GM19468 (cell line): ENCODE results near the gene C4orf51.
"Not testable (repeated sequence)": the region's sequence is repeated elsewhere in the genome, so short reads cannot be mapped to it uniquely, and the experiment has no call there.

Experiments
- ATAC-seq: cut with Tn5 transposase; IDR thresholded peaks from one replicate; pipeline ENCODE4 v1.9.1; 2021; ENCODE audit warnings: mild to moderate bottlenecking, moderate library complexity, moderate number of reproducible peaks; ENCODE audit not compliant: unreplicated experiment; ENCODE audit errors: extremely low read depth

C4orf51 gene

GRCh38 chr4:145679991-145680455 is at the start of gene C4orf51:
Gene C4orf51 (plus strand): TSS chr4:145680146. CDS start chr4:145680204, 58 bp downstream.
- ATAC-seq: no peak

GRCh38 chr4:145635117-145635516 is 44.8 kb upstream of the C4orf51 start:
- ATAC-seq: no peak

GRCh38 chr4:145635630-145636029 is 44.3 kb upstream of the C4orf51 start:
- no peak for ATAC-seq

- no peak for ATAC-seq
Observed at GRCh38 chr4:145639186-145639698, 40.7 kb upstream of the C4orf51 start.

- ATAC-seq: not testable (repeated sequence)
Observed at GRCh38 chr4:145640236-145640635, 39.7 kb upstream of the C4orf51 start.

GRCh38 chr4:145643295-145643694 is 36.7 kb upstream of the C4orf51 start:
- ATAC-seq: no peak

- ATAC-seq: no peak
Observed at GRCh38 chr4:145644699-145645098, 35.2 kb upstream of the C4orf51 start.

- ATAC-seq: no peak
Observed at GRCh38 chr4:145656156-145656555, 23.8 kb upstream of the C4orf51 start.

GRCh38 chr4:145660064-145660463 is 19.9 kb upstream of the C4orf51 start:
- ATAC-seq: no peak

- ATAC-seq: no peak
Observed at GRCh38 chr4:145663194-145663593, 16.8 kb upstream of the C4orf51 start.

- ATAC-seq: no peak
Observed at GRCh38 chr4:145665773-145666172, 14.2 kb upstream of the C4orf51 start.

GRCh38 chr4:145670422-145670821 is 9.5 kb upstream of the C4orf51 start:
- ATAC-seq: no peak

- no peak for ATAC-seq
Observed at GRCh38 chr4:145679520-145679919, 426 bp upstream of the C4orf51 start.

GRCh38 chr4:145680902-145681301 is 956 bp downstream of the C4orf51 start:
- no peak for ATAC-seq

- no peak for ATAC-seq
Observed at GRCh38 chr4:145681518-145681917, 1.6 kb downstream of the C4orf51 start.

- no peak for ATAC-seq
Observed at GRCh38 chr4:145681956-145682355, 2.0 kb downstream of the C4orf51 start.

GRCh38 chr4:145686991-145687390 is 7.0 kb downstream of the C4orf51 start:
- no peak for ATAC-seq

- ATAC-seq: no peak
Observed at GRCh38 chr4:145690610-145691009, 10.7 kb downstream of the C4orf51 start.

GRCh38 chr4:145691416-145691815 is 11.5 kb downstream of the C4orf51 start:
- not testable (repeated sequence) for ATAC-seq

- no peak for ATAC-seq
Observed at GRCh38 chr4:145694929-145695328, 15.0 kb downstream of the C4orf51 start.

- no peak for ATAC-seq
Observed at GRCh38 chr4:145697332-145697731, 17.4 kb downstream of the C4orf51 start.

GRCh38 chr4:145698507-145698906 is 18.6 kb downstream of the C4orf51 start:
- ATAC-seq: no peak
